IMR-90 (cell line): ENCODE measurements around the gene TPI1. TPM values are rescaled to one million over a fixed set of nuclear protein-coding genes. Genes with fewer than 3 reads are reported as not detected.

Experiments
- ATAC-seq: fragments of 200-7000 bp; cut with Tn5 transposase; 2 replicates; pipeline ENCODE4 v1.9.1; 2020; ENCODE audit warnings: low read depth, mild to moderate bottlenecking, moderate library complexity
- BruUV-seq: library from RNA; stranded (reverse); fragments of 400-500 nt; replicated peaks from 2 replicates; lab custom pipeline; 2021; lab: Mats Ljungman, UMichigan
- CTCF ChIA-PET: fragments of 300-600 bp; formaldehyde crosslinking; extraction: SDS; loops from one replicate; lab custom pipeline; 2021; ENCODE audit warnings: antibody characterized with exemption; lab: Yijun Ruan, JAX
- POLR2A ChIA-PET: fragments of 300-600 bp; sonication (Branson Sonifier 250); formaldehyde crosslinking; loops from one replicate; lab custom pipeline; 2022; ENCODE audit warnings: antibody characterized with exemption; ENCODE audit not compliant: unreplicated experiment; lab: Charles Lee
- DNase-seq: peaks from one replicate; pipeline ENCODE4 v3.0.0; 2013
- H2AFZ ChIP-seq: replicated peaks from 2 replicates; pipeline ENCODE3; 2013; ENCODE audit warnings: low read length, mild to moderate bottlenecking; ENCODE audit not compliant: poor library complexity
- H2AK5ac ChIP-seq: 2 replicates; pipeline ENCODE4 v1.6.1; 2013; ENCODE audit warnings: low read depth, low read length, inconsistent platforms
- H2AK9ac ChIP-seq: replicated peaks from 2 replicates; pipeline ENCODE3; 2013; ENCODE audit warnings: mild to moderate bottlenecking, low read depth, low read length, moderate library complexity; ENCODE audit not compliant: poor library complexity
- H2BK120ac ChIP-seq: 2 replicates; pipeline ENCODE4 v1.6.1; 2013; ENCODE audit warnings: low read depth, low read length, inconsistent platforms
- H2BK15ac ChIP-seq: 3 replicates; pipeline ENCODE4 v1.6.1; 2013; ENCODE audit warnings: low read depth, low read length, inconsistent platforms
- H2BK20ac ChIP-seq: 2 replicates; pipeline ENCODE4 v1.6.1; 2013; ENCODE audit warnings: low read depth, mild to moderate bottlenecking, inconsistent platforms, low read length, moderate library complexity
- H2BK5ac ChIP-seq: 2 replicates; pipeline ENCODE4 v1.6.1; 2013; ENCODE audit warnings: mild to moderate bottlenecking, low read depth, low read length, inconsistent platforms; ENCODE audit not compliant: poor library complexity, severe bottlenecking
- H3K14ac ChIP-seq: replicated peaks from 2 replicates; pipeline ENCODE4 v1.6.1; 2013; ENCODE audit warnings: low read depth, low read length, inconsistent platforms
- H3K18ac ChIP-seq: 2 replicates; pipeline ENCODE4 v1.6.1; 2013; ENCODE audit warnings: low read depth, low read length, control low read depth
- H3K23ac ChIP-seq: 2 replicates; pipeline ENCODE4 v1.6.1; 2013; ENCODE audit warnings: low read depth, low read length, inconsistent platforms
- H3K27ac ChIP-seq: 2 replicates; pipeline ENCODE4 v1.5.1; 2013; ENCODE audit warnings: mild to moderate bottlenecking, control low read depth, low read length; ENCODE audit not compliant: insufficient read depth
- H3K27me3 ChIP-seq: 2 replicates; pipeline ENCODE4 v1.6.1; 2013; ENCODE audit warnings: low read length; ENCODE audit not compliant: control insufficient read depth, insufficient read depth
- H3K36me3 ChIP-seq: 2 replicates; pipeline ENCODE4 v1.6.1; 2013; ENCODE audit warnings: low read length, mixed read lengths; ENCODE audit not compliant: control insufficient read depth, insufficient read depth
- H3K4ac ChIP-seq: 2 replicates; pipeline ENCODE4 v1.6.1; 2013; ENCODE audit warnings: low read depth, low read length, inconsistent platforms
- H3K4me1 ChIP-seq: 2 replicates; pipeline ENCODE4 v1.6.1; 2013; ENCODE audit warnings: low read length, mixed read lengths; ENCODE audit not compliant: control insufficient read depth, insufficient read depth
- H3K4me2 ChIP-seq: 2 replicates; pipeline ENCODE4 v1.6.1; 2013; ENCODE audit warnings: low read depth, mild to moderate bottlenecking, control low read depth, low read length, moderate library complexity
- H3K4me3 ChIP-seq: 2 replicates; pipeline ENCODE4 v1.5.1; 2013; ENCODE audit warnings: low read depth, mild to moderate bottlenecking, control low read depth, low read length, moderate library complexity; ENCODE audit not compliant: insufficient read depth
- H3K56ac ChIP-seq: 2 replicates; pipeline ENCODE4 v1.6.1; 2013; ENCODE audit warnings: low read length, inconsistent platforms; ENCODE audit not compliant: insufficient read depth; ENCODE audit errors: extremely low read depth
- H3K79me1 ChIP-seq, 2 experiments: 2 replicates each; pipeline ENCODE4 v1.6.1; 2013; ENCODE audit warnings: low read length in 2 of 2, inconsistent platforms in 1 of 2, low read depth in 1 of 2
- H3K9ac ChIP-seq: 2 replicates; pipeline ENCODE4 v1.6.1; 2013; ENCODE audit warnings: low read depth, low read length, control low read depth
- H3K9me1 ChIP-seq: 2 replicates; pipeline ENCODE4 v1.6.1; 2013; ENCODE audit warnings: low read length, inconsistent platforms; ENCODE audit not compliant: insufficient read depth
- H3K9me3 ChIP-seq: 2 replicates; pipeline ENCODE4 v1.6.1; 2013; ENCODE audit warnings: low read length; ENCODE audit not compliant: control insufficient read depth, insufficient read depth
- H4K20me1 ChIP-seq: 2 replicates; pipeline ENCODE4 v1.6.1; 2013; ENCODE audit warnings: low read length, inconsistent platforms; ENCODE audit not compliant: insufficient read depth
- H4K5ac ChIP-seq: 2 replicates; pipeline ENCODE4 v1.6.1; 2013; ENCODE audit warnings: mild to moderate bottlenecking, low read depth, low read length, control low read depth
- H4K8ac ChIP-seq, 2 experiments: 2 replicates each; pipeline ENCODE4 v1.6.1; 2013; ENCODE audit warnings: low read depth in 2 of 2, low read length in 2 of 2, control low read depth in 1 of 2, inconsistent platforms in 1 of 2
- H4K91ac ChIP-seq: 2 replicates; pipeline ENCODE4 v1.6.1; 2013; ENCODE audit warnings: low read depth, low read length, inconsistent platforms; ENCODE audit not compliant: insufficient read depth
- BHLHE40 ChIP-seq: fragments of 150-350 bp; IDR thresholded peaks from 2 replicates; pipeline ENCODE4 v1.6.1; 2016; ENCODE audit warnings: mild to moderate bottlenecking, low read depth, low read length
- CEBPB ChIP-seq: IDR thresholded peaks from 2 replicates; pipeline ENCODE4 v1.6.1; 2012; ENCODE audit warnings: low read depth, low read length, improper control_type of control experiment
- CHD1 ChIP-seq: IDR thresholded peaks from 2 replicates; pipeline ENCODE4 v1.6.1; 2012; ENCODE audit warnings: low read depth, low read length, improper control_type of control experiment
- ELK1 ChIP-seq: fragments of 150-350 bp; IDR thresholded peaks from 2 replicates; pipeline ENCODE4 v1.6.1; 2016; ENCODE audit warnings: low read depth, mild to moderate bottlenecking, low read length, moderate library complexity, borderline replicate concordance
- FOS ChIP-seq: fragments of 150-350 bp; IDR thresholded peaks from 2 replicates; pipeline ENCODE4 v1.6.1; 2016; ENCODE audit warnings: low read depth, low read length
- MAZ ChIP-seq: IDR thresholded peaks from 2 replicates; pipeline ENCODE4 v1.6.1; 2012; ENCODE audit warnings: low read depth, mild to moderate bottlenecking, low read length, improper control_type of control experiment, moderate library complexity, borderline replicate concordance
- MXI1 ChIP-seq: IDR thresholded peaks from 2 replicates; pipeline ENCODE4 v1.6.1; 2012; ENCODE audit warnings: low read depth, mild to moderate bottlenecking, low read length, moderate library complexity, borderline replicate concordance
- NFE2L2 ChIP-seq: fragments of 150-350 bp; IDR thresholded peaks from 2 replicates; pipeline ENCODE4 v1.6.1; 2016; ENCODE audit warnings: low read depth, mild to moderate bottlenecking, low read length
- POLR2A ChIP-seq: IDR thresholded peaks from 2 replicates; pipeline ENCODE4 v1.6.1; 2012; ENCODE audit warnings: mild to moderate bottlenecking, low read depth, low read length
- RAD21 ChIP-seq: IDR thresholded peaks from 2 replicates; pipeline ENCODE4 v1.6.1; 2012; ENCODE audit warnings: low read length, improper control_type of control experiment
- RFX5 ChIP-seq: IDR thresholded peaks from 2 replicates; pipeline ENCODE4 v1.8.0; 2012; ENCODE audit warnings: low read depth, mild to moderate bottlenecking, low read length, moderate library complexity
- USF2 ChIP-seq: fragments of 150-350 bp; IDR thresholded peaks from 2 replicates; pipeline ENCODE4 v1.6.1; 2017; ENCODE audit warnings: mild to moderate bottlenecking, antibody characterized with exemption, low read length, low read depth
- WGBS, 2 experiments: methylation state at CpG; one replicate each; pipeline versions ENCODE4 v1.1.5 to v1.1.7; 2013; ENCODE audit warnings: missing lambda C conversion rate in 2 of 2; ENCODE audit not compliant: insufficient read length in 1 of 2; ENCODE audit errors: extremely low coverage in 2 of 2; 5-methylcytosine and 5-hydroxymethylcytosine counted together
- dilution Hi-C: fragments of 300-500 bp; cut with HindIII; formaldehyde crosslinking; loops from one replicate; pipeline ENCODE4 v1.14.3; 2018; ENCODE audit warnings: low sequenced_read_pairs; ENCODE audit not compliant: unreplicated experiment
- in situ Hi-C: fragments of 300-500 bp; cut with MboI; formaldehyde crosslinking; loops from 3 replicates; pipeline ENCODE4 v1.14.3; 2019; ENCODE audit warnings: low sequenced_read_pairs, inconsistent platforms, mixed read lengths
- intact Hi-C: fragments of 100-400 bp; cut with micrococcal nuclease; formaldehyde crosslinking; loops from 2 replicates; pipeline ENCODE4 v1.10.0; 2022
- polyA plus RNA-seq, 3 experiments: library from polyadenylated mRNA; depleted of rRNA; stranded (reverse); fragments of >200 nt; gene quantifications; 2 replicates each; pipeline ENCODE4 v1.2.3, GENCODE V29; 2012; ENCODE audit warnings: low replicate concordance in 1 of 3
- total RNA-seq: library from RNA; depleted of rRNA; stranded (reverse); fragments of >200 nt; gene quantifications from 2 replicates; pipeline ENCODE4 v1.2.3, GENCODE V29; 2012

The TPI1 gene
- total and polyA plus RNA-seq, 2 of the 4 experiments (the other 2 are of a cell fraction) = 1,995 to 2,176 TPM

- peak overlapping the region; percentile 11; the same call in 1 of the 2 replicates for H3K4ac ChIP-seq
- in situ Hi-C loops (no loop called here), intact Hi-C loops (loop anchor here (5.0 kb wide), 1 partner anchor 241 kb away; no protein-coding TSS in a partner anchor), dilution Hi-C loops (no loop called here)
- DNase-seq (no peak), ATAC-seq (no peak)
- no peak overlapping the region for H2BK20ac ChIP-seq
- ChIA-PET POLR2A (interaction anchor here (1.9 kb wide), 1 partner anchor 20 kb away, joined by 12 read pairs; no protein-coding TSS in a partner anchor), CTCF (interaction anchor here (1.4 to 3.0 kb wide), 3 partner anchors 10 to 20 kb away, joined by 5 to 17 read pairs (median 8); no protein-coding TSS in a partner anchor)
- H3K79me1 ChIP-seq = peaks cover 32 to 69% of the 10 kb centered on the region in 2 experiments
- TF ChIP-seq ELK1 (no peak), RFX5 (no peak), POLR2A (0 out of 2 replicates have a peak, but pooled peaks have one; percentile 0), CEBPB (no peak), MXI1 (no peak), MAZ (peak; percentile 33; the same call in 1 of the 2 replicates), RAD21 (no peak), USF2 (no peak), FOS (no peak), CHD1 (no peak), BHLHE40 (no peak), NFE2L2 (no peak)
- no peaks in the 10 kb centered on the region for H3K9me3 ChIP-seq
- H4K20me1 ChIP-seq = peaks cover 51% of the 10 kb centered on the region
- H3K4me1 ChIP-seq = peaks cover 19% of the 10 kb centered on the region
- no peak overlapping the region for H2BK15ac ChIP-seq
- 100% methylated on average over 1 of the region's 12 CpGs; no CpG with 5 or more reads in 1 of the 2 experiments for WGBS, 2 experiments
- H3K4me2 ChIP-seq = peak overlapping the region; percentile 88
- H3K27me3 ChIP-seq = no peaks in the 10 kb centered on the region
- H2AFZ ChIP-seq = peak overlapping the region; percentile 1
- H3K23ac ChIP-seq = peak overlapping the region; percentile 33
- H3K18ac ChIP-seq = no peak overlapping the region
- H2BK5ac ChIP-seq = no peak overlapping the region
- peaks cover 34% of the 10 kb centered on the region for H3K36me3 ChIP-seq
- no peak overlapping the region for H4K91ac ChIP-seq
- no peak overlapping the region for H3K27ac ChIP-seq
- no peak overlapping the region for H3K4me3 ChIP-seq
- H3K56ac ChIP-seq = no peak overlapping the region
- BruUV-seq = no TSS peak
- H3K9ac ChIP-seq = peak overlapping the region; percentile 19; the same call in 1 of the 2 replicates
- peak overlapping the region; percentile 81 for H2AK9ac ChIP-seq
- no peak overlapping the region for H2BK120ac ChIP-seq
- H4K8ac ChIP-seq = 0 out of 4 replicates have a peak overlapping the region, but pooled peaks have one; percentile 0 to 30
- peak overlapping the region; percentile 3; the same call in 1 of the 2 replicates for H2AK5ac ChIP-seq
- H4K5ac ChIP-seq = no peak overlapping the region
- H3K14ac ChIP-seq = peak overlapping the region; percentile 38; the same call in 1 of the 2 replicates
- 0 out of 2 replicates have a peak, but pooled peaks cover 3% of the 10 kb centered on the region for H3K9me1 ChIP-seq
Measured at GRCh38 chr12:6871052-6871957, 4.0 kb downstream of the TPI1 start.
